Esophagus muscularis mucosa (tissue), 4 donors: ENCODE measurements around the gene ITSN2. TPM values are rescaled to one million over a fixed set of nuclear protein-coding genes. Genes with fewer than 3 reads are reported as not detected.

Experiments
- DNase-seq: peaks from one replicate; pipeline ENCODE4 v3.0.0-alpha.2; 2017; ENCODE audit errors: extremely low spot score
- H3K27ac ChIP-seq, 4 donors: fragments of 200-600 bp; sonication (generic); replicated peaks in 1 of 4; 1 replicate in 3 of 4; 2 replicates in 1 of 4; pipeline ENCODE4 v1.5.1; 2016 to 2019; ENCODE audit warnings: mild to moderate bottlenecking in 1 of 4
- H3K27me3 ChIP-seq, 4 donors: fragments of 200-600 bp; sonication (generic); one replicate each; pipeline versions ENCODE4 v1.5.1 to v1.6.0; 2016 to 2019
- H3K36me3 ChIP-seq, 4 donors: fragments of 200-600 bp; sonication (generic); one replicate each; pipeline ENCODE4 v1.5.1; 2016 to 2019
- H3K4me1 ChIP-seq, 4 donors: fragments of 200-600 bp; sonication (generic); one replicate each; pipeline ENCODE4 v1.5.1; 2016 to 2019
- H3K4me3 ChIP-seq, 4 donors: fragments of 200-600 bp; sonication (generic); 1 replicate in 2 of 4; 2 replicates in 2 of 4; pipeline ENCODE4 v1.5.1; 2016 to 2019; ENCODE audit warnings: mild to moderate bottlenecking in 4 of 4, moderate library complexity in 1 of 4
- H3K9me3 ChIP-seq, 4 donors: fragments of 200-600 bp; sonication (generic); 1 replicate in 3 of 4; 2 replicates in 1 of 4; pipeline ENCODE4 v1.5.1; 2016 to 2019
- CTCF ChIP-seq, 3 experiments: fragments of 200-600 bp in 2 of 3; fragments of 450-650 bp in 1 of 3; sonication (generic) in 2 of 3; IDR thresholded peaks; one replicate each; pipeline ENCODE4 v1.5.1; 2017 to 2019; ENCODE audit warnings: antibody characterized with exemption in 3 of 3, mild to moderate bottlenecking in 2 of 3, moderate library complexity in 1 of 3
- EP300 ChIP-seq: sonication (generic); formaldehyde crosslinking; IDR thresholded peaks from one replicate; pipeline ENCODE4 v1.6.1; 2017; ENCODE audit warnings: antibody characterized with exemption
- POLR2A ChIP-seq: fragments of 450-650 bp; IDR thresholded peaks from one replicate; pipeline ENCODE4 v1.6.1; 2017; ENCODE audit warnings: antibody characterized with exemption, moderate library complexity, mild to moderate bottlenecking, low read depth
- POLR2AphosphoS5 ChIP-seq, 2 donors: sonication (generic); formaldehyde crosslinking; IDR thresholded peaks; one replicate each; pipeline ENCODE4 v1.6.1; 2017; ENCODE audit warnings: antibody characterized with exemption in 2 of 2
- WGBS: methylation state at CpG from one replicate; pipeline ENCODE4 v1.1.5; 2018; 5-methylcytosine and 5-hydroxymethylcytosine counted together
- intact Hi-C: fragments of 100-400 bp; cut with DNase I; formaldehyde crosslinking; loops from one replicate; pipeline ENCODE4 v1.15.1; 2023
- total RNA-seq, 4 donors: library from RNA; depleted of rRNA; stranded (reverse); fragments of >200 nt; gene quantifications; one replicate each; pipeline versions ENCODE4 v1.1.0 to v1.2.1, GENCODE V29; 2016

The ITSN2 gene
- total RNA-seq, 4 donors from 2014 or later = 47.0 to 60.2 (median 53.6) TPM

- Histone ChIP-seq H3K9me3 (peaks cover 0 to 5% (median 0%) of the 10 kb centered on the region in 4 donors), H3K27me3 (no peaks in the 10 kb centered on the region), H3K4me1 (no peaks in the 10 kb centered on the region), H3K27ac (no peak overlapping the region), H3K4me3 (no peak overlapping the region), H3K36me3 (peaks cover 0 to 27% (median 12%) of the 10 kb centered on the region in 4 donors)
- TF ChIP-seq POLR2AphosphoS5 (IDR thresholded peaks at IDR 0.05) (no peak), POLR2A (no peak), CTCF (IDR thresholded peaks at IDR 0.05) (no peak), EP300 (no peak)
- intact Hi-C loops = no loop called here
- no peak for DNase-seq
- WGBS = 60% methylated on average over 3 of the region's 3 CpGs
Observed at GRCh38 chr2:24163186-24163585, 197.2 kb downstream of the ITSN2 start.

- Histone ChIP-seq H3K9me3 (peaks cover 0 to 5% (median 0%) of the 10 kb centered on the region in 4 donors), H3K4me3 (no peak overlapping the region), H3K27ac (no peak overlapping the region), H3K4me1 (no peaks in the 10 kb centered on the region), H3K36me3 (peaks cover 0 to 32% (median 14%) of the 10 kb centered on the region in 4 donors), H3K27me3 (no peaks in the 10 kb centered on the region)
- TF ChIP-seq CTCF (IDR thresholded peaks at IDR 0.05) (no peak), EP300 (no peak), POLR2AphosphoS5 (IDR thresholded peaks at IDR 0.05) (no peak), POLR2A (no peak)
- intact Hi-C loops = no loop called here
- WGBS = 100% methylated on average over 1 of the region's 1 CpG
- DNase-seq = no peak
Observed at GRCh38 chr2:24162494-24162893, 197.8 kb downstream of the ITSN2 start.

GRCh38 chr2:24160761-24161160, 199.6 kb downstream of the ITSN2 start:
- H3K9me3 ChIP-seq = peaks cover 0 to 5% (median 0%) of the 10 kb centered on the region in 4 donors
- TF ChIP-seq POLR2AphosphoS5 (IDR thresholded peaks at IDR 0.05) (no peak), POLR2A (no peak), EP300 (no peak), CTCF (IDR thresholded peaks at IDR 0.05) (no peak)
- no peak overlapping the region for H3K27ac ChIP-seq
- H3K36me3 ChIP-seq = peaks cover 0 to 43% (median 17%) of the 10 kb centered on the region in 4 donors
- no peak for DNase-seq
- intact Hi-C loops = no loop called here
- H3K4me1 ChIP-seq = no peaks in the 10 kb centered on the region
- H3K4me3 ChIP-seq = no peak overlapping the region
- H3K27me3 ChIP-seq = no peaks in the 10 kb centered on the region

- intact Hi-C loops = no loop called here
- peaks cover 0 to 48% (median 17%) of the 10 kb centered on the region in 4 donors for H3K36me3 ChIP-seq
- no peak for DNase-seq
- no peak overlapping the region for H3K27ac ChIP-seq
- TF ChIP-seq EP300 (no peak), POLR2AphosphoS5 (IDR thresholded peaks at IDR 0.05) (no peak), CTCF (IDR thresholded peaks at IDR 0.05) (no peak), POLR2A (no peak)
- peaks cover 0 to 5% (median 0%) of the 10 kb centered on the region in 4 donors for H3K9me3 ChIP-seq
- WGBS = 93% methylated on average over 4 of the region's 4 CpGs
- H3K4me1 ChIP-seq = no peaks in the 10 kb centered on the region
- no peak overlapping the region for H3K4me3 ChIP-seq
- H3K27me3 ChIP-seq = no peaks in the 10 kb centered on the region
Observed at GRCh38 chr2:24159708-24160107, 200.6 kb downstream of the ITSN2 start.

GRCh38 chr2:24158131-24158530, 202.2 kb downstream of the ITSN2 start:
- intact Hi-C loops = no loop called here
- WGBS = 94% methylated on average over 5 of the region's 5 CpGs
- DNase-seq = no peak
- peaks cover 0 to 55% (median 21%) of the 10 kb centered on the region in 4 donors for H3K36me3 ChIP-seq
- no peak overlapping the region for H3K27ac ChIP-seq
- H3K4me1 ChIP-seq = no peaks in the 10 kb centered on the region
- TF ChIP-seq POLR2A (no peak), CTCF (IDR thresholded peaks at IDR 0.05) (no peak), EP300 (no peak), POLR2AphosphoS5 (IDR thresholded peaks at IDR 0.05) (no peak)
- no peak overlapping the region for H3K4me3 ChIP-seq
- H3K27me3 ChIP-seq = no peaks in the 10 kb centered on the region
- H3K9me3 ChIP-seq = peaks cover 0 to 5% (median 0%) of the 10 kb centered on the region in 4 donors
